Right hindlimb (tissue), 1 donor: ENCODE measurements around the gene IL16.

ENCODE experiments used
- DNase-seq: peaks from one replicate; pipeline ENCODE4 v3.0.0-alpha.2; 2018

Gene IL16

DNA sequence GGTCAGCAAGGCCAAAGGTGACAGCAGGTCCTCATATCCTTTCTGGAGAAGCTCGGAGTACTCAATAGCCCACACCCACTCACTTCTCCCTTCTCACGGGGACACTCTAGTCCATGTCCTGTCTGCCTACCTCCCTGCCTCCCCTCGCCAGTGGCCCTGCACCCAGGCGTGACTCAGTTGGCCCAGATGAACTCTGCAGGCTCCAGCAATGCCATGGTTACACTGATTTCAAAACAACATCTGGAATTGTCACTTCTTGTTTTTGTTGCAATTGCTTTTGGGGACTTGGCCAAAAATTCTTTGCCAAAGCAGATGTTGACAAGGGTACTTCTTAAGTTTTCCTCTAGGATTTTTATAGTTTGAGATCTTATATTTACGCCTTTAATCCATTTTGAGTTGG lies 13.0 kb downstream of the IL16 start:
- DNase-seq = no peak

DNA sequence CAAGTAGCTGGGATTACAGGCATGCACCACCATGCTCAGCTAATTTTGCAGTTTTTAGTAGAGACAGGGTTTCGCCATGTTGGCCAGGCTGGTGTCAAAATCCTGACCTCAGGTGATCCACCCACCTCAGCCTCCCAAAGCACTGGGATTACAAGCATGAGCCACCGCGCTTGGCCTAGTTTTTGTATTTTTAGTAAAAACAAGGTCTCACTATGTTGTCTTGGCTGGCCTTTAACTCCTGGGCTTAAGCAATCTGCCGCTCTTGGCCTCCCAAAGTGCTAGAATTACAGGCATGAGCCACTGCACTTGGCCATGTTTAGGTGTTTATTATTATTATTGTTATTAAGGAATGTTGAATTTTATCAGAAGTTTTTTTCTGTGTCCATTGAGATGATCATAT lies 14.7 kb downstream of the IL16 start:
- DNase-seq = no peak

DNA sequence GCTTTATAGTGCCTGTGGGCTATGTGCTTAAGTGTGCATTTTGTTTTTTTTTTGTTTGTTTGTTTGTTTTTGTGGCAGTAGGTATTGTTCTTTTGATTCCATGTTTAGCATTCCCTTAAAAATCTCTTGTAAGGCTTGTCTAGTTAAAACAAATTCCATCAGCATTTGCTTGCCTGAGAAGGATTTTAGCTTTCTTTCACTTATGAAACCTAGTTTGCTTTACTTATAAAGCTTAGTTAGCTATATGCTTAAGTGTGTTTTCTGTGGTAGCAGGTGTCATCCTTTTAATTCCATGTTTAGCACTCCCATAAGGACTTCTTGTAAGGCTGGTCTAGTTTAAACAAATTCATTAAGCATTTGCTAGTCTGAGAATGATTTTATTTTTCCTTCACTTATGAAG lies 17.3 kb downstream of the IL16 start:
- no peak for DNase-seq

DNA sequence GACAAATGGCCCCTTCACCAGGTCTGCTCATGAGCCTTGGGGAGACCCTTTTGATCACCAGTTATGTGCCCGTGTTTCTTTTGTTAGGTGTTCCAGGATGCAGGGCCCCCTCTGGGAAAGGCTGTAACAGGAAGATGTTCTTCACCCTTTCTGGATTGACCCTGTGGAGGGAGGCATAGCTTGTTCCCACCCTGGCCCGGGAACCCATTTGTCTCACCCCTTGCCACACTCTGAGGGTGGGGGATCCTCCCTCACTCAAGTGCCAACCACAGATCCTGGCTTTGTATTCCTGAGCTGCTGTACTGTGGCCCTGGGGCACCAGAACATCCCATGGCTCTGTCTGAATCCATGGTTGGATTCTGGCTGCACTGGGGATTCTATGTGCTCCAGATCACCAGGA lies 18.9 kb downstream of the IL16 start:
- no peak for DNase-seq

DNA sequence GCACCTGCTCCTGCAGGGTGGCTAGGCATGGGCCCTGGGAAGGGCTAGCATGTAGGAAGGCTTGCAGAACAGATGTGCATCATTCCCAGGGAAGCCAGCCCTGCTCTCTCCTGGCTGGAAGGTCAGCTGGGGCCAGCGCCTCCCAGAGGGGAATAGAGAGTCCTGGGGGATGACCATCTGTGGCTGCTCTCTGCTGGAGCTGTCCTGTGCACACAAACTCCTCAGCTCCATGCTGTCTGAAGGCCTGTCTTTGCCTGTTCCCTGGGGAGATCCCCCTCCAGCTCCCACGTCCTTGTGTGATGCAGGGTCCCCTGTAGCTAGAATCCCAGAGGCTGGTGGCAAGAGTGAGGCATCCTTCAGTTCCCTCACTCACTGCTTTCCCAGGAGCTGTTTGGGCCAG lies 19.3 kb downstream of the IL16 start:
- DNase-seq = no peak

DNA sequence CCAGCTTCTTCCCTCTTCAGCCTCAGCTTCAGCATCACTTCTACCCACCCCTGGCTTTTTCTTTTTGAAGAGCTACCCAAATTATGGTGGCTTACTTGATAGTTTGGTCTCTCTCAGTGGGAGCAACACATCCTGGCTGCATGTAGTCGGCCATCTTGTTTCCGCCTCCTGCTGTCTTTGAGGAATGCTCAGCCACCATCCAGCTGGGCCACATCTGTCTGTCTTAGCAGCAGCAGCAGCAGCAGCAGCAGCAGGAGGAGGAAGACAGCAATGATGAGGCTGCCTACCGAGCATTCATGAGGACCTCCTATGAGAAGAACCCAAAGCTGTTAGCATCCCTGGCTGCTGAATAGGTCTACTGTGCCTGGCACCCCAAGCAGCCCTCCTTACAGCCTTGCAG lies 19.7 kb downstream of the IL16 start:
- DNase-seq = no peak

DNA sequence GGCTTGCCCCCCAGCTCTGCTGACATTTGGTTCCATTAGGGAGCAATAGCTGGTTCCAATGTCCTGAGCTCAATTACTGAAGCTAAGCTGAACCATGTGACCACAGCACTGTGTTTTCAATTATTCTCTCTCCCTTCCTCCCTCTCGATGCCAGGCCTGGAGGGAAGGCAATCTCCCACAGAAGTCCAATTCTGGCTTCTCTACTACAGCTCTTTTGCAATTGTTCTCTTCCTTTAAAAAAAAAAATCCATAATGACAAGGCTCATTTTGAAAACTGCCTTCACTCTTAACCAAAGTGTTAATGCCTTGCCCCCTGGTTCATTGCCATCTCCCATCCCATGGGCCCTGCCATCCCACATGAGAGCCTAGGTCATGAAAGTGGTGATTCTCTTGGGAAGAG lies 24.8 kb downstream of the IL16 start:
- DNase-seq = no peak

DNA sequence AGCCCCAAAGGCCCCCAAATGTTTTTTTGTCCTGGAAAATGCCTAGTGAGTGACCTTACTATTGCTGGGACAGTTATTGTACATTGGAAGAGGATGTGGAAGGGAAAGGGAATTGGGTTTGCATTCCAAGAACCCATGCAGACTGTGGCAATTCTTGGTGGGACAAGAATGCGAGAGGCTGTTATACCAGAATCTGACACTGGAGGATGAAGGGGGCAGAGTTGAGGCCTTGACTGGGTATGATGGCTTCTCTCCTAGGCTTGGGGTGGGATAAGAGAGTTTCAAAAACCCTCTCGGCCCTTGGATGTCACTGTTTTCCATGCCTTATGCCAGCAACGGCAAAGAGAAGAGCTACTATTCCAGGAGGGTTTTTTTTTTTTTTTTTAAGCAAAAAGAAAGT lies 25.3 kb downstream of the IL16 start:
- DNase-seq = no peak

DNA sequence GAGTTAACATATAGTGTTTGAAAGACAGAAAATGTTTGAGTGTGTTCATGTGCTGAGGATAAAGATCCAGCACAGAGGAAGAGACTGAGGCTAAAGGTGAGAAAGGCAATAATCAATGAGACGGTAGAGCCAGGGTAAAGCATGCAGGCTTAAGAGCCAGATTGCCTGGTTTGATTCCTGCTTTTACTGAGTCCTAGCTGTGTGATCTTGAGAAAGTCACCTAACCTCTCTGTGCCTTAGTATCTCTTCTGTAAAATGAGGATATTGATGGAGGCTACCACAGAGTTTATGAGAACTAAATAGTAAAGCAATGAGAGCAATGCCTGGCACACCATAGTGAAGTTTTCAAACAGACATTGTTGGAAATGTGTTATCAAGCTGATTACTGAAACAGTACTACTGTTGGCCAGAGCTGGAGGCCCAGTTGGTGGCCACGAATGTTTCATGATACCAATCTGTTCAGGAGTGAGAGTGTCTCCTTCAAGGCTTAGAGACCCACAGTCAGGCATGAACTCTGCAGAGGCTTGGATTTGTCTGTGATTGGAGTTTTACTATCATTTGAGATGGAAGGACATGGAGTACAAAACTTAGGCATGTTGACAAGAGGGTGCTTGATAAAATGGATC lies 26.8 kb downstream of the IL16 start:
- no peak for DNase-seq

DNA sequence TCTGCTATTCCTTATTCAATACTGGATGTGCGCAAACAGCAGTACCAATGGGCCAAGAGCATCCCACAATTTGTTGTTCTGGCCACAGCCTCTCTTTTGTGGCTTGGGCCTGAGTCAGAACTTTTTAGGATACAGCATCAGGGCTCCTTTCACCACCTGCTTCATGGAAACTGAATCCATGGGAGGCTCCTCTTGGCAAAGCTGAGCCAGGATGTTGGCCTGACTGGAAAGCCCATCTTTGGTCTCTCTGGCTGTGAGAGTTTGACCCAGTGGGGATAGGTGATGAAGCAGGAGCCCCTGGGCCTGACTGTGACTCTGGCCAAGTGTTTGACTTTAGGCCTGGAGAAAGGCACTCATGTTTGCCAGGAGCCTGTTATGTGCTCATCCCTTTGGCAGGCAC lies 27.6 kb downstream of the IL16 start:
- no peak for DNase-seq

DNA sequence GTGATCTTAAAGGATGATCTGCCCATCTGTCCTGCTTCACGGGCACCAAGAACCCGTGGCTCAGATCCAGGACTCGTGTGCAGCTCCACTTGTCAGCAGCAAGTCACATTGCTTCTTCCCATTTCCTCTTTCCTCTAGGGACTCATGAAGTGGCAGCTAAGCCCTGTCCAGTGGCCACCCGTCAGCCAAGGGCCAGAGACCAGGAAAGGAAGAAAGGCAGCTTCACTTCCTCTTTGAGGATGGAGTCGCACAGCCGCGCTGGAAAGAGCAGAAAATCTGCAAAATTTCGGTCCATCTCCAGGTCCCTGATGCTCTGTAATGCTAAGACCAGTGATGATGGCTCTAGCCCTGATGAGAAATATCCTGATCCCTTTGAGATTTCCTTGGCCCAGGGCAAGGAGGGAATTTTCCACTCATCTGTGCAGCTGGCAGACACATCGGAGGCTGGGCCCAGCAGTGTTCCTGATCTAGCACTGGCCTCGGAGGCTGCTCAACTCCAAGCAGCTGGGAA lies 28.5 kb downstream of the IL16 start:
- no peak for DNase-seq

DNA sequence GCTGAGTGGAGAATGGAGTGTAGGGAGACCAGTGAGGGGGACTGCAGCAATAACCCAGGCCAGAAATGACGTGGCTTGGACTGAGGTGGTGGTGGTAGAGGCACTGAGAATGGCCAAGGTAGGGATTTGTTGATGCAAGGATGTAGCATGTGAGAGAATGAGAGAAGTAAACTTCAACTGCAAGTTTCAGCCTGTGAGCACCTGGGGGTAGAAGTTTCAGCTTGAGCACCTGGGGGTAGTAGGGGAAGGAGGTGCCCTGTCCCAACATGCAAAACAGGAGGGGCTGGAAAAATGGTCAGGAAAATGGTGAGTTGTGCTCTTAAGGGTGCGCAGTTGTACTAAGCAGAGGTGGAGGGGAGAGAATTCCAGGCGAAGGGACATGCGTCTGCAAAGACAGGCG lies 31.0 kb downstream of the IL16 start:
- no peak for DNase-seq

DNA sequence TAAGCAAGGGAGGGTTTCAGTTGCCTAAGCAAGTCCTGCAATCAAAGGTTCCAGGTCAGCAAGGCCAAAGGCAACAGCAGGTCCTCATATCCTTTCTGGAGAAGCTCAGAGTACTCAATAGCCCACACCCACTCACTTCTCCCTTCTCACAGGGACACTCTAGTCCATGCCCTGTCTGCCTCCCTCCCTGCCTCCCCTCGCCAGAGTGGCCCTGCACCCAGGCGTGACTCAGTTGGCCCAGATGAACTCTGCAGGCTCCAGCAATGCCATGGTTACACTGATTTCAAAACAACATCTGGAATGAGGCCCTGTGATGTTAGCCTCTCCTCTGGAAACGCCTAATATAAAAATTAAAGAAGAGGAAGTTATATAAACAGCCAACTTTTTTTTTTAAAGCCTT lies 32.9 kb downstream of the IL16 start:
- no peak for DNase-seq

DNA sequence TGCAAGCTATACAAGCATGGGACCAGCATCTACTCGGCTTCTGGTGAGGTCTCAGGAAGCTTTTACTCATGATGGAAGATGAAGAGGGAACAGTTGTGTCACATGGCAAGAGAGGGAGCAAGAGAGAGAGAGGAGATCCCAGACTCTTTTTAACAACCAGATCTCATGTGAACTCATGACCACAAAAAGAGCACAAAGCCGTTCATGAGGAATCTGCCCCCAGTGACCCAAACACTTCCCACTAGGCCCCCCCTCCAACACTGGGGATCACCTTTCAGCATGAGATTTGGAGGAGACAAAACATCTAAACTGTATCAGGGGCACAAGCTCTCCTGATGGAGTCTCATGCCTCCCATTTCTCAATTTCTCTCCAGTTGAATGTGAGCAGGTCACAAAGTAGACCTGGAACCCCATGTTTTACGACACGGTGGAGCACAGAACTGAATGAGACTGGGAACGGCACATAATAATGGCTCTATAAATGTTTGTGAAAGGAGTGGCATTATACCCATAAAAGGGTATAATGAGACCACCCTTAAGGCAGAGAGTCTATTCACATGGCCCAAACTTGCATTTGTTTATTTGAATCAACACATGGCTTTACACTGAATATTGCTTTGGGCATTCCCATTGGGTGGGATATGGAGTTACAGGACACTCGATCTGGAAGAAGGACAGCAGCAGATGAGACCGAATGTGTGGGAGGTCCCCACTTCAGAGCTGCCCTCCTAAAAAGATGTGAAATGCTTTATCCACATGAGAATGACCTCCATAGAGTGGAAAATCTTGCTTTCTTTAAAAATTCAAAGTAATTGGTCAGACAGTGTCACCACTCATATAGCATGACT lies 38.8 kb downstream of the IL16 start:
- no peak for DNase-seq

DNA sequence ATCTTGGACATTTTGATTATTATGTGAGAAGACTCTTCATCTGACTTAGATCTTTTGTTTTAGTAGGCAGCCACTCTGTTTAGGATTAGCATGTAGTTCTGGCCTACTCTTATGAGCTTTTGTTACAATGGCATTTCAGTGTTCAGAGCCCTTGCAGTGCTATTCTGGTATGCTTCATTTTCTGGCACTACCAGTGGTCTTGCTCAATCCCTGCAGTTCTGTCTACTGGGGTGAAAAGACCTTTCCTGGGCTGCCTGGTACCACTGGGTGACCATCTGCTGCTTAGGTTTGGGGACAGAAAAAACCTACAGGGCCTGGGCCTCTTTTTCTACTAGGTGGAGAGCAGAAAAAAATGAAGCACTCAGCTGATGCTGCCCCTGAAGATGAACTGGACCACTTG lies 42.5 kb downstream of the IL16 start:
- no peak for DNase-seq

DNA sequence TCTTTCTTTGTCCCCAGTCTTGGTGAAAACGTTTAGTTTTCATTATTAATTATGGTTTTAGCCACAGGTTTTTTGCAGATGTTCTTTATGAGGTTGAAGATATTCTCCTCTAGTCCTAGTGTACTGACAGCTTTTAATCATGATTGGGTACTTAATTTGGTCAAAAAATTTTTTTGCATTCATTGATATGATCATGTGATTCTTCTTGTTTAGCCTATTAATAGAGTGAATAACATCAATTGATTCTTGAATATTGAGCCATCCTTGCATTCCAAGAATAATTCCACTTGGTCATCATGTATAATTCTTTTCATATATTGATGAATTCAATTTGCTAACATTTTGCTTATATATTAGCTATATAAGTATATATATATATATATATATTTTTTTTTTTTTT lies 46.1 kb downstream of the IL16 start:
- no peak for DNase-seq

DNA sequence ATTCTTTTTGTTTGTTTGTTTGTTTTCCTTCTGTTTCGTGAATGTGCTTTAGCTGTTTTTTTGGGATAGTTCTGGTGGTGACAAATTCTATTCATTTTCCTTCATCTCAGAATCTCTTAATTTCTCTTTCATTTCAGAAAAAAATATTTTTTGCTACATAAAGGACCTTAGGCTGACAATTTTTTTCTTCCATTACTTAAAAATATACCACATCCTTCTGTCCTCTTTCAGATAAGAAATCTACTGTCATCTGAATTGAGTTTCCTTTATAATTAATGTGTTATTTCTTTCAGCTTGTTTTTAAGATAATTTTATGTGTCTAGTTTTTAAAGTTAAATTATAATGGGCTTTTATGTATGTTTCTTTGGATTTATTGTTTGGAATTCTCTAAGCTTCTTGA lies 47.6 kb downstream of the IL16 start:
- DNase-seq = no peak

DNA sequence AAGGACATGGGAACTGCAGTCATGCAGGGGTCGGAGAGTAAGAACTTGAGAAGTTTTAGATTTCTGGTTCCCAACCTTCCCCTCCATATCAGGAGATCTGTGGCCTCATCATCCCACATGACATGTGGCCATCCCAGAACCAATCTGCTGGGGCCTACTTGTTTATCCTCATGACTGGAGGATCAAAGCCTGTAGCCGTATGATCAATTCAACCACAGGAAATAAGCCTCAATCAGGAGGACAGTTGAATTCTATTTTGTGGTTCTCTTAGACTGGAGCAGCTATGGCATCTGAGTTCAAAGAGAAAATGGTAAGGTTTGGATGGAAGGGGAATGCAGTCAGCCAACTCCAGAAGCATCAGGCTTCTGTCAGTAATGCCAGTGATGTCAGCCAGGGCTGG lies 57.2 kb downstream of the IL16 start:
- no peak for DNase-seq

DNA sequence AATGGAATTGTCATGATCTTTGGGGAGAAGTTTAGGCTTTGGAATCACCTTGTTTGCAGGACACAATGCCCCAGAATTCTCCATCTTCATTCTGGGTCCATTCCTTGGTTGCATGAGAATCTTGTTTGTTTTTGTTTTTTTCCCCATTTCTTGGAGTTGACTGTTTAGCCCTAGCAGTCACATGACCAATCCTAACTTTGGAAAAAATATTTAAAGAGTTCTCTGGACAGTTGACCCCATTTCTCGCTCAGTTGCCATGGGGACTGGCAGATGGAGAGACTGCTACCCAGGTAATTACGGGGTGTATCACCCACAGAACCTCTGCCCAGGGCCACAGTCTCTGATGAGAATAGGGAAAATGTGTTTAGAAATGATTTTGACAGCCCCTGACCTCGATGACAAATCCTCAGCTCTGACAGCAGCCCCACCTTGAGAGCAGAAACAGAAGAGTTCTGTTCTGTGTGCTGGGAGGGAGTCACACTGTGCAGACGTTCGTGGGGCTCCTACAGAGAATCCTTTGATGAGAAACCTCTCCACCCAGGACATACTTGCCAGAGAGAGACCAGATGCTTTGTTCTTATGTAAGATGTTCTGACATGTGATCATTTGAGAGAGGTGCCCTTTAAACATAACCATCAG lies 57.7 kb downstream of the IL16 start:
- DNase-seq = no peak

DNA sequence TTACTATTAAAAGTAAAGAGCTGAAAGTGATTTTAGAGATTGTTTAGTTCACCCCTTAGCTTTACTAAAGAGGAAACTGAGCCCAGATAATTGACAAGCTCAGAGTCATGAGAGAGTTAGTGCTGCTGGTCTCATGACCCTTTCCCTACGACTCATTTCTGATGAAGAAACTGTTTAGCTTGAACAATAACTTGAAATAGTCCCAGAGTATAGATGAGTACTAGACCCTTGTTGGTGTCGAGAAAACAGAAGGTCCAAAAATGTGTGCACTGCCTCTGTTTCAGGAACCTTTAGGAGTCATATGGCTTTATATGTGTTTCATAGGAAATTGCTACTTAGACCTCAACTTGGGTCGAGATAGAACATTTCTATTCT lies 58.2 kb downstream of the IL16 start:
- no peak for DNase-seq

DNA sequence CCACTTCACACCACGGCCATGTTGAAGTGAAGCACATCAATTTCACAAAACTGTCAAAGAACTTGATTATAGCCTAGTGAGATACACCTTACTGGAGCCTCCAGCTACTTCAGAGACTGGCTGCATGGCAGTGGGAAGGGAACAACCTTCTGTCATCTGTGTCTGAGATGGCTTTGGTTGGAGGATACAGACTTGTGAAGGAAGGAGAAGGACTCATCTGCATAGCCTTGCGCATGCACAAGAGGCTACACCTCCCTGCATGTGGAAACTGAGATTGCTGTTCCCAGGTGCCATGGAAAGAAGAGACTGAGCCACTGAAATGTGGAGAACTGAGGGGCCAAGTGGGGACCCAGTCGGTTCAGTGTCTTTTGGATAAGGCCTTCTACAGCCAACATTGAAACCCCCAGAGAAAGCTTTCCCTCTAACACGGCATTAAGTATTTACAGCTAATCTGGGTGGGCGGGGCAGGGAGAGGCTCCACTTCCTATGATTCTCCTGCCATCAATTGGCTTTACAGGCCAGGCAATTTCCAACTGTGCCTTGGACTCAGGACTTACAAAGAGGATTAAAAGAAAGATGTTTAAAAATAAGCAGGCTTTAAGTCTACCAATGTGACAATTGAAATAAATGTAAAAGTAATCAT lies 58.8 kb downstream of the IL16 start:
- DNase-seq = no peak

DNA sequence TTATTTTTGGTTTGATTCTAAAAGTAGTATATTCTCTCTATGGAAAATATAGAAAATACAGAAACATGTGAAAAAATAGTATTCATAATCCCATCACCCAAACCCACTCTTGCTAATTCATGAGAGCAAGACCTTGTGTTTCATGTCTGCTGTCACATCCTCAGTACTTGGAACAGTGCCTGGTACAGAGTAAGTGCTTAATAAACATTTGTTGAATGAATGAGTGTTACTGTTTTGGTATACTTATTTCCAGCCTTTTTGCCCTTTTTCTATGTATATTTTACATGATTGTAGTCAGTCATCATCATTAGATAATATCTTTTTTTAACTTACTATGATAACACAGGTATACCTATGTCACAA lies 59.3 kb downstream of the IL16 start:
- no peak for DNase-seq

DNA sequence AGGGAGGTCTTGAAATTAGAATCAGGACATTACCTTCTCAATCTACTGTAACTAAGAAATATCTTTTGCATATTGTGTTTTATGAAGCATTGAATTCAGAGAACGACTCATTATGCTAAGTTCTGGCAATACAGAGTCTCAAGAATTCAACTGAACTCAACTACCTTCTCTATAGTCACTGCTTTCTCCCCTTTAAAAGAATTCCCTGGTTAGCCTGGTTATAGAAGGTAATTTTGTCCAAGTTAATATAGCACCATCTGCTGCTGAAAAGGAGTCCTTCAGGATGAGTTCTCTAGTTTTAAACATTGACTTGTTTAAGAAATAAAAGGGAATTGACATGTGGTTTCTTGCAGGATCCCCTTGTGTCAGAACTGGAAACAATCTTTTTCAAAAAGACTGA lies 60.2 kb downstream of the IL16 start:
- DNase-seq = no peak

DNA sequence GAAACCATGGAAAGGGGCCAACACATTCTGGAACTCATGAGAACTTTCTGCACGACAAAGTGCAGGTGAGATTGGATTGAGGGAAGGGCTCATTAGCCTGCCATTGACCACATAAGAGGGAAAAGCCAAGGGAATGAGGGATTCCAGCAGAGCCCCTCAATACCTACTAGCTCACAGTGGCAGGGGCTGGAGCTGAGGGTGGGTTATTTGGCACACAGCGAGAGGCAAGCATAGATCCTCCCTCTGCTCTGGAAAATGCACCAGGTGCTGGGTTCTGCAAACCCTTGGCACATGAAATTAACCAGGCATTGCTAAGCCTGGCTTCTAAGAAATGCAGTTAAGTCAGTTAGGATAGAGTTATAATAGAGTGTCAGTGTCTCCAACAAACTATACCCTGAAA lies 60.8 kb downstream of the IL16 start:
- DNase-seq = no peak
